Inferior parietal cortex (tissue), 1 donor: Measurements from ENCODE around the gene UBL4A.
"Not testable (repeated sequence)": the region's sequence is repeated elsewhere in the genome, so short reads cannot be mapped to it uniquely, and the experiment has no call there.

ENCODE experiments used
- DNase-seq: peaks from one replicate; pipeline ENCODE4 v3.0.0-alpha.2; 2016; ENCODE audit errors: extremely low spot score

UBL4A gene

GRCh38 chrX:154508384-154508745, 21.9 kb upstream of the UBL4A start:
- DNase-seq, result no peak

DNA sequence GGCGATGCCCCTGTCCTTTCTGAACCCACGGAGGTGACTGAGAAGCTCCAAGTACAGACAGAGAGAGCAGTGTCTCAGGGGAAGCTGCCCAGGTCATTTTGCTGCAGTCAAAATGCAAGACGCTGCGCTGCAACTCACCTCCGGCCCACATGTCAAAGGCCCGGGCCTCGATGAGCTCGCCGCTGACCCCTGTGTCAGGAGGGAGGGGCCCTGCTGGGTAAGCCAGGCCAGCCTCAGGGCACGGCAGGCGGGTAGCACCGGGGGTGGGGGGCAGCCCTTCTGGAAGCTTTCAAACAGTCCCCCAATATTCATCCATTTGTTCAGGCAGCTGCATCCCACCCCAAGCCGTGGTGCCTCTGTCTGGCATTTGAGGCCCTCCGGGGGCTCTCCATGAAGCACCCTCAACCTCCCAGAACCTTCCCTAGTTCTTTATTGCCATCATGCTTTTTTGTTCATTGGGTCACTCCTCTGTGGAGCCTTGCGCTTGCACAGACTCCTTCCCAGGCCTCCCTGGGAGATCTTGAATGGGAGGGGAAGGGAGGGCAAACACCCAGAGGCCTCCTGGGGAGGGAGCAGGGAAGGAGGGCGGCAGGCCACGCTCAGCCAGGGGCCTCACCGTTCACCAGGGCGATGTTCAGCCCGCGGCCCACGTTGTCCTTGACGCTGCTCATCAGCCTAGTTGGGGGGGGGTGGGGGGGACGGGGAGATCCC, 21.4 kb upstream of the UBL4A start:
- DNase-seq, result no peak

DNA sequence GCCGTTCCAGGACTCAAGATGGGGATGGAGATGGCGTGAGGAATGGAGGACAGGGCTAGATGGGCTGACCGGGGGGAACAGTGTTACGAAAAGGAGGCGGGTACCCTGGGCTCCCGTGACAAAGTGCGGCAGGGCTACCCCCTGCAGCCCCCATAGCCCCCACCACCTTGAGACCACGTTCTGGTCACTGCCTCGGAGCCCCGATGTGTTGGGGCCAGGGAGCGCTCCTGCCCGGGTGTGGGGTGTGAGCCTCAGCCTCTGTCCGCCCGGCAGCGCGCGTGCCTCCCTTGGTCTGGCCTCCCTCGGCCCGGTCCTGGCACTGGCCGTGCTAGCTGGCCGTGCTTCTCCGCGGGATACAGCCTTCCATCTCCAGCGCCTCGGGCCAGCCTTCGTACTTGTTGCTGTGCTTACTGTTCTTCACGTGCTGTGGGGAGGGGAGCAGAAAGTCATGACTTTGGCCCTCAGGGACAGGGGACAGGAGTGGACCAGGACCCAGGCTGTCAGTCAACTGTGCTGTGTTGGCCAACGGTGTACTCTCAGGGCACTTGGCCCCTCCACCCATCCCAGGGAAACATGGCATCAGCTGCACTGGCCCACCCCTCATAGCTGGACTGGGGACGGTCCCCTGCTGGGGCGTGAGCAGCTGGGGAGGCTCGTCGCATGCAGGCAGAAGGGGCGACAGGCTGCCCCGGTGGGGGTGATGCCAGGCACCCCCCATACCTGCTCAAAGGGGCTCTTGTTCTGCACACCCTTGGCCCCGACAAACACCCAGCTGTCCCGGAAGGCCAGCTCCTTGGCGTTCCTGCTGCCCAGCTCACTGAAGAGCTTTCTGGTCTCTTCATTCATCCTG, 20.3 kb upstream of the UBL4A start:
- DNase-seq, result no peak

- no peak for DNase-seq
These were observed 19.3 kb upstream of the UBL4A start for GRCh38 chrX:154505734-154506133.

GRCh38 chrX:154502989-154503388, 16.6 kb upstream of the UBL4A start:
- no peak for DNase-seq

- no peak for DNase-seq
These were observed 15.7 kb upstream of the UBL4A start for GRCh38 chrX:154502098-154502497.

GRCh38 chrX:154501423-154501822, 15.0 kb upstream of the UBL4A start:
- DNase-seq, result not testable (repeated sequence)

GRCh38 chrX:154496591-154497137, 10.2 kb upstream of the UBL4A start:
- not testable (repeated sequence) for DNase-seq

- DNase-seq, result no peak
These were observed 9.1 kb upstream of the UBL4A start for GRCh38 chrX:154495472-154495922.

GRCh38 chrX:154494715-154495114, 8.3 kb upstream of the UBL4A start:
- no peak for DNase-seq

DNA sequence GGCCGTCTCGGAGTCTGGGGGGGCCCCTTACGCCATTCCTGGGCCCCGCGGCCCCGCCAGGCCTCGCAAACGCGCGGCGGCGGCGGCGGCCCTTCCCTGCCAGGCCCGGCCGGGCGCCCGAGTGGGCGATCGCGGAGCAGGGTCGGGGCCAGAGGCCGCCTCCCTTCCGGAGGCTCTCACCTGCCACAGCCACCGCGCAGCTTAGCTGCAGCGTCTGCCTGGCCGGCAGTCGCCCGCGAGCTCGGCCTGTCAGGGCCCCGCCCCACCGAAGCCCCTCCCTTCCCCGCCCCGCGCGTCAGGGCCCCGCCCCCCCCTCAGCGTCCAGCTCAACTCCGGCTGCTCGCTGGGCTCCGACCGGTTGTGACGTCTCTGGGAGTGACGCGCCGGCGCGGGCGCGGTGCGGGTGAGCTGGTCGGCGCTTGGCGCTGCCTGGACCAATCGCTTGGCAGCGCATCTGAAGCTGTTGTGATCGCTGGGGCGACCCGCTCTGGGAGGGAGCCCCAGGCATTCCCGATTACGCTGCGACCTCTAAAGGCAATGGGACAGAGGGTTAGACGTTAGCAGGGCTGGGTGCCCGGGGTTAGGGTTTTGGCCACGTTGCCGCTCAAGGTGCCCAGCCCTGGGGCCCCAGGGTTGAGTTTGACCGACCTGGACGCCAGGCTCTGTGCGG, 4.1 kb upstream of the UBL4A start, which contains the start of gene SLC10A3:
TSS of gene SLC10A3 (minus strand) at position 216 of the 670 bp plus-strand sequence. CDS start 1,689 bp downstream, outside the sequence.
- DNase-seq, result peak; percentile 84

DNA sequence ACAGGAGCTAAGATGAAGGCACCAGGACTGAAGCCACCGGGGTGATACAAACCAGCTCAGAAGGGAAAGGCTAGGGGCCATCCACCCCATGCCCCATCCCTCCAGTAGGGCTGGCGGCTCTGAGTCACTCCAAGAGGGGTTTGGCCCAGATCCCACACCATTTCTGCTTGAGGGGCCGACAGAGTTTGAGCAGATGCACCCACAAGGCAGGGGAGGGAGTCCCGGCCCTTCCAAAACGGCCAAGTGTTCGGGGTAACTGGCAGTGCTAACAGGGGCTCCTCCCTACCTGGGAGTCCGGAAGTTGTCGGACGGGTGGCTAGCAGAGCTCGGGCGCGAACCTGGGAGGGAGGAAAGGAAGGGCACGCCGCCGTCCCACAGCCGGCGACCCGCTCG, 3.6 kb upstream of the UBL4A start:
- DNase-seq, result no peak

DNA sequence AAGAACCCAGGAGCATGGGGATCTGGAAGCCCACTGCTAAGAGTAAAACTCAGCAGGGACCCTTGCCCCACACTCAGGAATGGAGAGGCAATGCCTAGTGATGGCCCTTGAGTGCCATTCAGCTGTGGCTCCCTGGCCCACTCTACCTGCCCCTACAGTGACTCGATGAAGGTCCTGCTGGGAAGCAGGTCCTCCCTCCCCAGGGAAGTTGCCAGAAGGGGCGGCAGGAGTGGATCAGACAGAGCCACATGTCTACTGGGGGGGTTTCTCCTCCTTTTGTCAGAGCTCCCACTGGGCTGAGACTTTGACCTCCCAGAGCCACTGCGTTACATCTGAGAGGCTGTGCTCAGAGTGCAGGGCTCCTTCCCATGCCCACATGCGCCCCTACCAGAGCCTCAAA, 2.8 kb upstream of the UBL4A start:
- DNase-seq, result no peak

DNA sequence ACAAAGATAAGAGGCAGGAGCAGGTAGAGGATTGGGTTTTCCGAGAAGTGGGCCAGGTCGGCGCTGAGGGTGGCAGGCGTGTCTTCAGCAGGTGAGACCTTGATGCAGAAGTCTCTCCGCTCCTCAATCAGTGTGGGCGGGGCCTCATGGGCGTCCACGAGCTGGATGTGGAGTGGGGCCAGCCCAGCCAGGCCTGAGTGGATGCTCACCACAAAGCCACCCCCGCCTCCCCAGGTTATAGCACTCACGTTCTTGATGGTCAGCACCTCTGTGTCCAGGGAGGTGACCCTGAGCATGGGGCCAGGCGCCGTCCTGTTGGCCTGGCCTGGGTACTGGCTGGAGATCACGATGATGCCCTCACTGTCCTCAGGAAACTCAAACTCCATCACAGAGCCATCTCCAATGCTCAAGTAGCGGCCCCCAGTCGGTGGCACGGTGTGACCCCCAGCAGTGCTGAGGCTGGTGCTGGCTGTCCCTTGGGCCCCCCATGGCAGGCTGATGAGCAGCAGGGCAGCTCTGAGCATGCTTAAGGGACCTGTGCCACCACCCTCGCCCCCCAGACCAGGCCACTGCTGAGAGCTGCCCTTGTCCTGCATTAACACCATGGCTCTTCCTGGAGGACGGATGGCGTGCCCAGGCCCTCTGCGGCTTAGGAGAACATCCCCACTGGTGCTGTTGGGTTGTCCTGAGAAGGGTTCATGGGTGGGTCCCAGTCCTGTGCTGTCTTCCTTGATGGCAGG, 2.1 kb upstream of the UBL4A start:
- no peak for DNase-seq

GRCh38 chrX:154487518-154488290, 1.3 kb upstream of the UBL4A start:
- no peak for DNase-seq

GRCh38 chrX:154486052-154486395, 391 bp downstream of the UBL4A start:
- no peak for DNase-seq

DNA sequence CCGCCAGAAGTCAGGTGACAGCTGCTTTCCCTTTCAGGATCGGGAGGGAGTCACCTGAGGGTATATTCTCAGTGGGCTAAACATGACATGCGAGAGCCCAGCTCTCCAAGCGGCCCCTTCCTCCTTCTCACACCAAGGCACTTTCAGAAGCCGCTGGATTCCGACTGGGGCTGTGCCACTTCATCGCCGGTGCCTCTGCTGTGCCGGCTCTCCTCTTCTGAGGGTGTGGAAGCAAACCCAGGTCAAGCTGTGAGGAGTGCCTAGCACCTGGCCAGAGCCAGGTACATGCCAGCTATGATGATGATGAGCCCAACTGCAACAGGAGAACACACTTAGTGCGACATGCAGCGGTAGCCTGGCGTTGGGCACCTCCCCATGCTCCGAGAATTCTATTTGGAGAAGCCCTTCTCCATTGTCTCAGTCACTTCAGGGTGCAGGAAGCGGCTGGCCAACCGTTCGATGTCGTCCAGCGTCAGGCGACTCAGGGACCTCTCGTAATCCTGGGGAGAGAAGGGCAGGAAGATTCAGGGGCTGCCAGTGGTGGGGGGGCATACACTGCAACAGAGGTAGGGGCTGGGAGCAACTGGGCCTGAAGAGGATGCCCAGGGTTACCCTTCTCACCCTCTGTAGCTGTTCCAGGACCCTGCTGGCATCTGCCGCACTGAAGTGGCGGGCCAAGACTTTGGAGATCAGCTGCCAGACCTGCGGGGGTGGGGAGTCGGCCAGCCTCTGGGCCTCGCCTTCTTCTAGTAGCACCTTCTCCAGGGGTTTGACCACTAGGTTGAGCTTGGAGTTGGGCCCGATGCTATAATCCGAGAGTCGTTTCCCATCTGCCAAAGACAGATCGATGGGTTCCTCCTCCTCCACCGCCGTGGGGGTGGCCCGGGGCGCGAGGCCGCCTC, 1.0 kb downstream of the UBL4A start:
- DNase-seq, result no peak

DNA sequence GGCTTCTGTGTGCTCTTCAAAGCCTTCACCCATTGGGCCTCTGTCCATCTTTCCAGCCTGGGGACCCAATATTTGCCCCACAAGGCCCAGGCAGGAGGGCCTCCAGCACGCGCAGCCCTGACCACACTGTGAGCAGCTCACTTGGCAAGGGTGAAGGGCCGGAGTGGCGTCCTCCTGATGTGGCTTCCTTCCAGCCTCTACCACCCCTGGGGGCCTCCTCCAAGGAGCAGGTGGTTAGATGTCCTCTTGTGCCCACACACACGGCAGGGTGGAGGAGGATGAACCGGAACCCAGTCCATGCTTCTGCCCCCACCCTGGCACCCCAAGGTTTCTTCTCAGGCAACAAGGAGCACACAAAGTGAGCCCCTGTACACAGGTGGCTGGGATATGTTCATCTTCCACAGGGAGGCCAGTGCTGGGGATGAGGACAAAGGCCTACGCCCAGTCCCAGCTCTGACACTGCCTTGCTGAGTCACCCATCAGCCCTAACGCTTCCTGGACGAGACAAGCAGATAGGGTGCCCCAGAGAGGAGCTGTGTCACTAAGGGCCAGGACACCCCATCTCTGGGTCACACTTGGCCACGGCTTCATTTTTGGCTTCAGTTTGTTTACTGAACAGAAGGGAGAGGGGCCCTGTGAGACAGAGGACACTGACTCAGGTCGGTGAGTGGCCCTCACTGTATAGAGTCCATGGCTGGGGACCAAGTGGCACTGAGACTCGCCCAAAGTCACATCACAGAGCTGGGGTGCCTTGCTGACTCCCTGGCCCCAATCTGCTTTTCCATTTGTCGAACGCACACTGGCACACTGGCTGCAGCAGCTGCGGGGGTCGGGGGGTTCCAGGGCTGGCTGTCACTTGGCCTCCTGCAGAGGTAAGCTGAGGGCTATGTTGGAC, 1.9 kb downstream of the UBL4A start:
- DNase-seq, result no peak

DNA sequence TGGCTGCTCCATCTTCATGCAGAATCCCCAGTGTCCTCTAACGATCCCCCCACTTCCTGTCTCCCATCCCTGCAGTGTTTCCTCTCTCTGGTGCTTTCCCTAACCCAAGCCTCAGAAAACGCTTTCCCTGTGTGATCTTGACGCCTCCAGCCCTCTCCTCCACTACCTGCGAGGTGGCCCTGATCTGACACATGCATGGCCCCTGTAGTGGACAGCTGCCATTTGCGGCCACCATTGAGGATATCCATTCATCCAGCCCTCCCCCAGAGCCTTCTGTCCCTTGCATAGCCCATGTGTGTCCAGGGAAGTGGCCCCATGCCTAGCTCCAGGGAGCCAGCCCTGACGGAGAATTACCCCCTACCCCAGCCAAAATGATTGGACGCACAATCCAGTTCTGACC, 3.1 kb downstream of the UBL4A start:
- no peak for DNase-seq
